ENCODE measurements around the gene CKS1B.

GRCh38 chr1:155000411-155000725 is 25.9 kb downstream of the CKS1B start:
- no peak for TF ChIP-seq REST (IDR thresholded peaks at IDR 0.05; ENCODE audit: insufficient read depth in 1 of 2, low read depth in 2 of 2, low read length in 2 of 2)
- no peak for TF ChIP-seq SIN3A (IDR thresholded peaks at IDR 0.05; ENCODE audit: borderline replicate concordance, insufficient read depth, low read length)
- no peak for TF ChIP-seq POLR2AphosphoS5 (IDR thresholded peaks at IDR 0.05; ENCODE audit: low read depth, low read length)
